Vagina (tissue), 2 donors: ENCODE data around the gene LAMC1.

Experiments used
- POLR2A ChIP-seq, 2 donors: fragments of 450-650 bp; IDR thresholded peaks; one replicate each; pipeline ENCODE4 v1.6.1; 2017; ENCODE audit warnings: antibody characterized with exemption in 2 of 2, mild to moderate bottlenecking in 2 of 2, moderate library complexity in 2 of 2
- TF ChIP-seq, protein P1 (sequence below), 3 experiments: fragments of 450-650 bp in 2 of 3; fragments of 200-600 bp in 1 of 3; sonication (generic) in 1 of 3; IDR thresholded peaks; one replicate each; pipeline ENCODE4 v1.5.1; 2017 to 2019; ENCODE audit warnings: antibody characterized with exemption in 3 of 3, mild to moderate bottlenecking in 2 of 3, moderate library complexity in 2 of 3

DNA sequence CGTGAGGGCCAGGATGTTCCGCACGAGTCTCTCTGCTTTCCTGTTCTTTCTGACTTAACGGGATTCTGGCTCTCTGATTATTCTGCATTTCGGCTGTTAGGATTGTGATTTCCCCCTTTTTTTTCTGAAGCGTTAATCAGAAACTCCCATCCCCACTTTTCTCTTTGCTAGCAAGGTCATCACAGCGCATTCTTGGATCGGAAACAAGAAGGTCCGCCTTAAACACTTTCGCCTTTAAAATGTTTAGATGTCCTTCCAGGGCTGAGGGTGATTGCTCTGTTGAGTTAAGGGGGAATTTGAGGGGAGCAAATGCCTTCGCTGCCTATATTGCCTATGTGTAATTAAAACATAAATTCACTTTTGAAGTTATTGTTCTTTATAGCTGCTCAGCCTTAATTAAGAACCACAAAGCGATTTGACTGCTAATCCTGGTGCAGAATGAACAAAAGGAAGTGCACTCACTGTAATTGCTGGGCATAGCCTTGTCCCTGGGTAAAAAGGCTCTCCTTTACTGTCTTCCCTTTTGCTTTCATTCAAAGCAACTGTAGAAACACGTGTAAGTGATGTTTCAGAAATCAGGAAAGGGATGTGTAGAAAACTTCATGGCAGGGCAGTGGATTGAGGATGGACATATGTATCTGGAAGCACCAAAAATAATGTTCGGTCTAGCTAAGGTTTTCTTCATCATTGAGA lies 1.2 kb downstream of the LAMC1 start:
- TF ChIP-seq POLR2A (IDR thresholded peaks at IDR 0.05) = no peak
- TF ChIP-seq, protein P1, sequence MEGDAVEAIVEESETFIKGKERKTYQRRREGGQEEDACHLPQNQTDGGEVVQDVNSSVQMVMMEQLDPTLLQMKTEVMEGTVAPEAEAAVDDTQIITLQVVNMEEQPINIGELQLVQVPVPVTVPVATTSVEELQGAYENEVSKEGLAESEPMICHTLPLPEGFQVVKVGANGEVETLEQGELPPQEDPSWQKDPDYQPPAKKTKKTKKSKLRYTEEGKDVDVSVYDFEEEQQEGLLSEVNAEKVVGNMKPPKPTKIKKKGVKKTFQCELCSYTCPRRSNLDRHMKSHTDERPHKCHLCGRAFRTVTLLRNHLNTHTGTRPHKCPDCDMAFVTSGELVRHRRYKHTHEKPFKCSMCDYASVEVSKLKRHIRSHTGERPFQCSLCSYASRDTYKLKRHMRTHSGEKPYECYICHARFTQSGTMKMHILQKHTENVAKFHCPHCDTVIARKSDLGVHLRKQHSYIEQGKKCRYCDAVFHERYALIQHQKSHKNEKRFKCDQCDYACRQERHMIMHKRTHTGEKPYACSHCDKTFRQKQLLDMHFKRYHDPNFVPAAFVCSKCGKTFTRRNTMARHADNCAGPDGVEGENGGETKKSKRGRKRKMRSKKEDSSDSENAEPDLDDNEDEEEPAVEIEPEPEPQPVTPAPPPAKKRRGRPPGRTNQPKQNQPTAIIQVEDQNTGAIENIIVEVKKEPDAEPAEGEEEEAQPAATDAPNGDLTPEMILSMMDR (IDR thresholded peaks at IDR 0.05) = no peak
